Epithelial cell of prostate (primary cell): Measurements from ENCODE around the gene FOLR3.
A peak's percentile ranks its signal among the peaks of the same experiment; 100 is the strongest.
"Not testable (repeated sequence)": the region's sequence is repeated elsewhere in the genome, so short reads cannot be mapped to it uniquely, and the experiment has no call there.

ENCODE experiments used
- DNase-seq: peaks from one replicate; pipeline ENCODE4 v3.0.0-alpha.2; 2011; ENCODE audit warnings: low read depth, low spot score
- H3K27ac ChIP-seq: fragments of 450-650 bp; 2 replicates; pipeline ENCODE4 v1.5.1; 2017; ENCODE audit warnings: mild to moderate bottlenecking

FOLR3 gene

DNA sequence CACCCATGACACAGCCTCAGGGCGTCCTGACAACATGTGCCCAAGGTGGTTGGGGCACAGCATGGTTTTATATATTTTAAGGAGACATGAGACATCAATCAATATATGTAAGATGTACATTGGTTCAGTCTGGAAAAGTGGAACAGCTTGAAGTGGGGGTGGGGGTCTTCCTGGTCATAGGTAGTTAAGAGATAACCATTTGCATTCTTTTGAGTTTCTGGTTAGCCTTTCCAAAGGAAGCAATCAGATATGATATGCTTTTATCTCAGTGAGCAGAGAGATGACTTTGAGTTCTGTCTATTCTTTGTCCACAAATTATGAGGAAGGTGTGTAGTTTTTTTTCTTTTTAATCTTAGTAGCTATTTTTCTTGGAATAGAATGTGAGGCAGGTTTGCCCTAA, 12.9 kb upstream of the FOLR3 start:
- no peak for DNase-seq
- no peak overlapping the region for H3K27ac ChIP-seq

DNA sequence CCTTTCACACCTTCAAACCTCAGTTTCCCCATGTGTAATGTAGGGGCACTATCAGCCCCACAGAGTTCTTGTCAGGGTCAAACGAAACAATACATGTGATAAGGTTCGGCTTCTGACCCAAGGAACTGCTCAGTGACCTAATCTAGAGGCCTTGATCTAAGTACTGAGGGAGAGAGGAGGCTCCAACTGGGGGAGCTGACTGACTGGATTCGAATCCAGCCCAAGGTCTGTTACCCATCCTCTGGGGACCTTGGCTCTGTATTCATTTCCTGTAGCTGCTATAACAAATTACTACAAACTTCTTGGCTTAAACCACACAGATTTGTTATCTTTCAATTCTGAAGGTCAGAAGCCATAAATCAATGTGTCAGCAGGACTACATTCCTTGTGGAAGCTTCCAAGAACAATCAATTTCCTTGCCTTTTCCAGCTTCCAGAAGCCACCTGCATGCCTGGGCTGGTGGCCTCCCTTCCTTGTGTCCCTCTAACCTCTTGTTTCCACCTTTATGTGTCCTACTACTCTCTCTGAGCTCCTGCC, 12.3 kb upstream of the FOLR3 start:
- H3K27ac ChIP-seq: no peak overlapping the region
- no peak for DNase-seq

DNA sequence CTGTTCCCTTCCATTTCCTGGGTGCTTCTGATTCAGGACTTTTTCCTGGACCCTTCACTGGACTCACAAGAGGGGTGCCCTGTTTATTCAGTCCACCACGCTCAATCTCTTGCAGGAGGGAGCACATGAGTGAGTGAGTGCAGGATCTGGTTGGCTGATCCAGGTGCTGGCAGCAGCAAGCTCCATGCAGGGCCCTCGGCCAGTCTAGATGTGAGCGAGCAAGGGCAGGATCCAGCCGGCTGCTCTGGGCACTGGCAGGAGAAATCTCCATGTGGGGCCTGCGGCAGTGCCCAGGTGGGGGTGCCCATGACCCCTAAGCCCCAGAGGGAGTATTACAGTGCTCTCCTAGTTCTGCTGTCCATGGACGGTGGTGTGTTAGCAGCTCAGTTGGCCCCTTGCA, 11.5 kb upstream of the FOLR3 start:
- no peak for DNase-seq
- no peak overlapping the region for H3K27ac ChIP-seq

DNA sequence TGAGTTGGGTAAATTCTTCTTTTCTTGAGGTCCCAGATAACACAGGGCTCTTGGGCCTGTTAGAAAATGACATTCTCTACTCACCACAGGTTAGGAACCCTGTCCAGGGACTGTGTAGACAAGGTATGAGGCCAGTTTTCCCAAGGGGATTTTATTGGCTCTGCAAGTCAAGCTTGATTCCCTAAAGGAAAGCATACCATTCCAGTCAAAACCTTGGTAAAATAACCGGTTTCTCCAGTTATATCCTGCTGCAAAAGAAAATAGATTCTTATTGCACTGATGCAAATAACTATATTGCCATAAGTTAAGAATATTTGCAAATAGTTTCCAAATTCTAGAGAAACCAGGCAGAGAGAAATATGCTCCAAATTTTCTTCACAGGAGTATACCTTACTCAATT, 9.6 kb upstream of the FOLR3 start:
- no peak overlapping the region for H3K27ac ChIP-seq
- DNase-seq: no peak

DNA sequence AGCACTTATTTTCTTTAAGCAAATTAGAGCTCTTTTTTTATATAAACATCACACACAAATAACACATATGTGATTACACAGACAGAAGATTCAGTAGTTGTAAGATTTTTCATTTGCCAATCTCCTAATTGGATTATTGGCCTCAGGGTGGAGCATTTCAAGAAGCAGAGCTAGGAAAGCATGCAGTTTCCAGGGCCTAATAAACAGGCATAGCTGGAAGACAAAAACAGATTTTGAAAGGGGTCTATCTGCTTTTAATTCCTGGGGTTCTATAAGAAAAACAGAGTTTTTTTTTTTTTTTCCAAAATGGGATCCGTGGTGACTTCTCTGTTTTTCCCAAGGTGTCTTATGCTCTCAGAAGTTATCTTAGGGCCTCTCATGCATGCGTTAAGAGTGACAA, 7.6 kb upstream of the FOLR3 start:
- no peak for DNase-seq
- H3K27ac ChIP-seq: no peak overlapping the region

DNA sequence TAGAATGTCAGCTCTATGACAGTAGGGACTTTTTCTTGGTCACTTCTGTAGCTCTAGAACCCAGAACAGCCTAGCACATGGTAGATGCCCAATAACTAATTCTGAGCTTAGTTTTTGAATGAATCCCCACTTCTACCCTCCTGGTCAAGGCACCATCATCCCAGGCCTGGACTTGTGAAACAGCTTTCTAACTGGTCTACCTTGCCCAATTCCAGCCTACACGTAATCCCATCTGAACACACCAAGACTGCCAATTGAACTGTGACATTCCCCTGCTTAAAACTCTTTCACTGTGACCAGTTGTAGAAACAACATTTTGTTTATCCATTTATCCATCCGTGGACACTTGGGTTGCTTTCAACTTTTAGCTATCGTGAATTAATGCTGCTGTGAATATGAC, 6.1 kb upstream of the FOLR3 start:
- no peak for DNase-seq
- no peak overlapping the region for H3K27ac ChIP-seq

DNA sequence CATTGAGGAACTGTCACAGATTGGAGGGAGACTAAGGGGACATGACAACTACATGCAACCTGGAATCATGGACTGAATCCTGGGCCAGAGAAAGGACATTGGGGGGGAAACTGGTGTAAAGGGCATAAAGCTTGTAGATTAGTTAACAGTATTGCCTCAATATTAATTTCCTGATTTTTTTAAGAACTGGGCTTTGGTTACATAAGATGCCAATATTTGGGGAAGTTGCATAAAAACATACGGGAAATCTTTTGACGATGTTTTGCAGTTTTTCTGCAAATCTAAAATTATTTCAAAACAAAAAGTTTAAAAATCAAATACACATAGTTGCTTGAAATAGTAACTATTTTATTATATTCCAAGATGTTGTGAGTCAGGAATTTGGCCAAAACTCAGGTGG, 2.9 kb upstream of the FOLR3 start:
- DNase-seq: no peak
- H3K27ac ChIP-seq: no peak overlapping the region

DNA sequence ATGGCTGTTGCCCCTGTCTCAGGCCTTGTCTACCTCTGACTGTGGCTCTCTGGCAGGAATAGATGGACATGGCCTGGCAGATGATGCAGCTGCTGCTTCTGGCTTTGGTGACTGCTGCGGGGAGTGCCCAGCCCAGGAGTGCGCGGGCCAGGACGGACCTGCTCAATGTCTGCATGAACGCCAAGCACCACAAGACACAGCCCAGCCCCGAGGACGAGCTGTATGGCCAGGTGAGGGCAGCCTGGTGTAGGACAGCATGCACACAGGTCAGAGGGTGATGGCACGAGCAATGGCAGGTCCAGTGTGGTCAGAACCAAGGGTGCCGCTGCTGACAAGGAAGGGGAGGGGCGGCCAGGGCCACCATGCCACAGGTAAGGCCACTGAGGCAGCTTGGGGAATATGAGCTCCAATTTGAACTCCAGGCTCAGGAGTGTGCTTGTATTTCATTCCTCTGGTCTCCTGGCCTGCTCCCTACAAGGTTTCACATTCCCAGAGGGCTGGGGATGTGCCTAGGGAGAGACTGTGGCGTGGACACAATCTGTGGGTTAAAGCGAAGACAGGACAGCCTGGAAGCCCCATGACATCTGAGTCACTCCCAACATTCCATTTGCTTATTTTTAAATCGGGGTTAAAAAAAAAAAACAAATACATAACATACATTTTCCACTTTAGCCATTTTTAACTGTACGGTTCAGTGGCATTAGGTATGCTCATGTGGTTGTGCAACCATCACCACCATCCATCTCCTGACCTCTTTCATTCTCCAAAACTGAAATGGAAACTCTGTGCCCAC, 562 bp downstream of the FOLR3 start:
- peak overlapping the region; percentile 45 for H3K27ac ChIP-seq

DNA sequence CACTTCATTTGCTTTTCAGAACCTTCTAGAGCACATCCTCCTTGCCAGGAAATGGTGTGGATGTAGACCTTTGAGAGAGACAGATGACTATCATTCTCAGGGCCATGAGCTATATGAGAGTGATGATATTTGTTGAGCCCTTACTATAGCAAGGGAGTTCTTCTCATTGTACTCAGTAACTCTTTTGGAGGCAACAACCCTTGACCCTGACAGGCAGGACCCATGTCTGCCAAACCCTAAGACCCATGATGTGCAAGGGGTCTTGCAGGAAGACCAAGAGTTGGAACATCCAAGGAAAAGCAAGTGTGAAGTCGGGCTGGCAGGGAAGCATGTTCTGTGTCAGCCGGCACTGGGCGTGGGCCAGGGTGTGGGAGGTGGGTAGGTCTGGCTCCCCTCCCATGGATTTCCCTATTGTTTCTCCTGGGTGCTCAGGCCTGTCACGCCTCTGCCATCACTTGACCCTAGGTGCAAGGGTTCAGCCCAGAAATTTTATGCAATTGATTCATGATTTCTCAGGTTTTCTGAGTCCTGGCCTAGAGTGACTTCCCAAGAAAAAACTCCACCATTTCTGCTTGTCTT, 1.2 kb downstream of the FOLR3 start:
- no peak for DNase-seq
- H3K27ac ChIP-seq: peak overlapping the region; percentile 45

More for the DNA sequence above, 562 bp downstream of the FOLR3 start:
- DNase-seq: no peak

DNA sequence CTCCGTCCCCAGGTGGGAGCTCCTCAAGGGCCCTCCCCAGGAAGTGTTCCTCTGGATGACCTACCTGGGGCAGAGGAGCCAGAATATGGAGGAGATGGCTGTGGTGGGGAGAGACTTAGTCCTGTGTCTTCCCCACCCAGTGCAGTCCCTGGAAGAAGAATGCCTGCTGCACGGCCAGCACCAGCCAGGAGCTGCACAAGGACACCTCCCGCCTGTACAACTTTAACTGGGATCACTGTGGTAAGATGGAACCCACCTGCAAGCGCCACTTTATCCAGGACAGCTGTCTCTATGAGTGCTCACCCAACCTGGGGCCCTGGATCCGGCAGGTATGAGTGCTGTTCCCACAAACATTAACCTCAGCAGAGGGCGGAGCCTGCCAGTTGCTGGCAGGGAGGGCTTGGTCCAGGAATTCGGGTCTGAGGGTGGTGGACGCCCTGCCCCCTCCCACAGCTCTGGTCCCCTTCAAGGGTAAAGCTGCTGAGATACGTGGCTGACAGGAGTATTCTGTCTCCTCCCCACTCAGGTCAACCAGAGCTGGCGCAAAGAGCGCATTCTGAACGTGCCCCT, 3.4 kb downstream of the FOLR3 start:
- DNase-seq: no peak
- peak overlapping the region; percentile 98 for H3K27ac ChIP-seq

DNA sequence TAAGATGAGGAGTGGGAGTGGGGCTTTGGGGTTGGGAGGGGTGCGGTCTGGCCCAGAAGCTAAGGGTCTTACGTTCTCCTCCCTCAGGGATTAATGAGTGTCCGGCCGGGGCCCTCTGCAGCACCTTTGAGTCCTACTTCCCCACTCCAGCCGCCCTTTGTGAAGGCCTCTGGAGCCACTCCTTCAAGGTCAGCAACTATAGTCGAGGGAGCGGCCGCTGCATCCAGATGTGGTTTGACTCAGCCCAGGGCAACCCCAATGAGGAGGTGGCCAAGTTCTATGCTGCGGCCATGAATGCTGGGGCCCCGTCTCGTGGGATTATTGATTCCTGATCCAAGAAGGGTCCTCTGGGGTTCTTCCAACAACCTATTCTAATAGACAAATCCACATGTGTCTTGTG, 4.0 kb downstream of the FOLR3 start:
- no peak for DNase-seq
- H3K27ac ChIP-seq: peak overlapping the region; percentile 98

DNA sequence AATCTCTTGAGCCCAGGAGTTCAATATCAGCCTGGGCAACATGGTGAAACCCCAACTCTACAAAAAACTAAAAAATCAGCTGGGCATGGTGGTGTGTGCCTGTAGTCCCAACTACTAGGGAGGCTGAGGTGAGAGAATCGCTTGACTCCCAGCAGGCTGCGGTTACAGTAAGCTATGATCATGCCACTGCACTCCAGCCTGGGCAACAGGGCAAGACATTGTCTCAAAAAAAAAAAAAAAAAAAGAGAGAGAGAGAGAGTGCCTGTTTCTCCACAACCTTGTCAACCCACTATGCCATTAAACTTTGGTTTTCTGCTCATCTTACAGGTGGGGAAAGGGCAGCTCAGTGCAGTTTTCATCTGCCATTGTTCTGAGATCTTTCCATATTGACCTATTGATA, 5.1 kb downstream of the FOLR3 start:
- no peak for DNase-seq
- peak overlapping the region; percentile 98 for H3K27ac ChIP-seq

DNA sequence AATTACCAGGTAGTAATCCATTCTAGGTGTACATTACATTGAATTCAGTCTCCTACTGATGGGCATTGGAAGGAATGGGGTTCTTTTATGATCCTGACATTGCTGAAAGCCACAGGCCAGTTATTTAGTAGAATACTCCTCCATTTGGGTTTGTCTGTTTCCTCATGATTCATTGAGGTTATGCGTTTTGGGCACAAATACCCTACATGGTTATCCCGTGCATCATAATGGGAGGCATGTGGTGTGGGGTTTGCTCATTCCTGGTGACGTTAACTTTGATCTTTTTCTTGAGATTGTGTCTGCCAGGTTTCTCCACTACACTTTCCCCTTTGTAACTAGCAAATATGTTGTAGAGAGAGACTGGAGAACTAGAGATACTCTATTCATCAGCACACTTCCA, 5.5 kb downstream of the FOLR3 start:
- peak; percentile 65 for DNase-seq
- peak overlapping the region; percentile 98 for H3K27ac ChIP-seq

DNA sequence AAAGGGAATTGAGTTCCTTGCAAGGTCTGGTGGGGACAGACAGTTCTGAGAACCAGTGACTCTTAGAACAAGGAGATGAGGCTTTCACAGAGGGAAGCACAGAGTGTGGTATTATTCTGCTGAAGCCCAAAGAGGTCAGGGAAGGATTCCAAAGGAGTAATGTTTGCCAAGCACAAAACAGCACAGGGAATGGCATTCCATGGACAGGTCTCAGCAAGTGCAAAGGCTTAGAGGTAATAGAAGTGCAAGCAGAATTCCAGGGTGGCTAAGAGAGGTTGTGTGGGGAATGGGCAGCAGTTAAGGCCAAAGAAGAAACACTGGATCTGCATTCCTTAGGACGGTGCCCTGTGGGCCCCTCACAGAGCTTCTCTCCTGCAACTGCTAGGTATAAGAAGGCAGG, 6.6 kb downstream of the FOLR3 start:
- H3K27ac ChIP-seq: peak overlapping the region; percentile 98
- DNase-seq: peak; percentile 34

DNA sequence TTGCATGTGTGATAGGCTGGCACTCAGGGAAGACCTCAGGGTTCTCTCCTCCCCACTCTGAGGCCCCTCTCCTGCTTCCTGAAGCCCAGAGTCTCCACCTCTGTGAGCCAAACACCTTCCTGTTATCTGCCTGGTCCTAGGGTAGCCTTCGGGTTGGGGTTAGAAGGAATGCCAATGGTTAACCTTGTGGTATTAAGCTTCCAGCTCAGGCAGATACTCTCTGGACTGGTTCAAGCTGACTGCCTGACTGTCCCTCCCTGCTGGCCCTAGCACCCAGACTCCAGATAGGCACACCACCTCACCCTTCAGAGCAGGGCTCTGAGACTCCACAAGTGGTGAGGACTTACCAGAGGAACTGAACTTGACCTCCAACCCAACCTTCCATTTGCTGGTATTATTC, 7.0 kb downstream of the FOLR3 start:
- H3K27ac ChIP-seq: peak overlapping the region; percentile 98
- DNase-seq: not testable (repeated sequence)

DNA sequence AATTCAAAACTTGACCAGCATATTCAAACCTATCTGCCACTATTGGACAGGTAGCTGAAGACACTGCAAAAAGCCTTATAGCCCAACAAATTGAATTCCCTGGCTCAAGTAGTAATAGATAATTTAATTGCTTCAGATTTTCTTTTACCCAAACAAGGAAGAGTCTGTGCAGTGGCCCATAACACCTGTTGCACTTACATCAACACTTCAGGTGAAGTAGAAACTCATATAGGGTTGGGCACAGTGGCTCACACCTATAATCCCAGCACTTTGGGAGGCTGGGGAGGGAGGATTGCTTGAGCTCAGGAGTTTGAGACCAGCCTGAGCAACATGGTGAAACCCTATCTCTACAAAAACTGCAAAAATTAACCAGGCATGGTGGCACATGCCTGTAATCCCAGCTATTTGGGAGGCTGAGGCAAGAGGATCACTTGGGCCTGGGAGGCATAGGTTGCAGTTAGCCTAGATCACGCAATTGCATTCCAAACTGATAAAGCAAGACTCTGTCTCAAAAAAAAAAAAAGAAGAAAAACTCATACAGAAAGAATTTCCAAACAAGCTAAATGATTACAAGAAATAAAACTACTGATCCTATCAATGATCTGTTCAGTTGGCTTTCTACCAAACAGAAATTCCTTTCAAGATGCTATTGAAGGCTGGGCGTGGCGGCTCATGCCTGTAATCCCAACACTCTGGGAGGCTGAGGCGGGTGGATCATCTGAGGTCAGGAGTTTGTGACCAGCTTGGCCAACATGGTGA, 9.5 kb downstream of the FOLR3 start:
- peak; percentile 56 for DNase-seq
- peak overlapping the region; percentile 98 for H3K27ac ChIP-seq

DNA sequence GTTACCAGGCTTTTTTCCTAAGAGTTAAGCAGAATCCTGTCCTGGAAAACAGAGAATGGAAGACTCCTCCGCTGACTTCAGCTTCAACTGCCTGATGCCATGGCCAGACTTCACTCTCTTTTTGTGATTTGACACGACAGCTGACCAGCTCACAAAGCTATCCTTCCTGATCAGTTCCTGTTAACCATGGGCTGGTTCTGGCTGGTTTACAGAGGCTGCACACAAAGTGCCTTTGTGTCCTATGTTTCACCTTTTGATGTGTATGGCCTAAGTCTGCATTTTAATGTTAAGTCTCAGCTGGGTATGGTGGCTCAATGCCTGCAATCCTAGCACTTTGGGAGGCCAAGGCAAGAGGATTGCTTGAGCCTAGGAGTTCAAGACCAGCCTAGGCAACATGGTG, 11.1 kb downstream of the FOLR3 start:
- DNase-seq: no peak
- H3K27ac ChIP-seq: peak overlapping the region; percentile 98

DNA sequence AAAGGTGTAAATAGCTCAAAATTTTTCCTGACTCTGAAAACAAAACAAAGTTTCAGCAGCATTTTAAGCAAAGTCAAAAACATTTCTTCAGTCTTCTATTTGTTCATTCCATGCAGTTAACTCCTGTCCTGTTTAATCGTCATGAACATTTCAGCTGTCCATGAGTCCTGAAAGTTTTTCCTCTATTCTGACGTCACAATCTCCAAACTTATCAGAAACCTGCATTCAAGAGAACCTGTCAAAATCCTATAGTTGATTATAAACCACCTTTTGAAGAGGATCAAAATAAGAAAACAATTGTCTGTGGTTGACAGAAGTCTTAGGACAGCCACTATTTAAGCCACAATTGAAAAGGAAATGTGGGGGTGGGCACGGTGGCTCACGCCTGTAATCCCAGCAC, 15.4 kb downstream of the FOLR3 start:
- no peak for DNase-seq

DNA sequence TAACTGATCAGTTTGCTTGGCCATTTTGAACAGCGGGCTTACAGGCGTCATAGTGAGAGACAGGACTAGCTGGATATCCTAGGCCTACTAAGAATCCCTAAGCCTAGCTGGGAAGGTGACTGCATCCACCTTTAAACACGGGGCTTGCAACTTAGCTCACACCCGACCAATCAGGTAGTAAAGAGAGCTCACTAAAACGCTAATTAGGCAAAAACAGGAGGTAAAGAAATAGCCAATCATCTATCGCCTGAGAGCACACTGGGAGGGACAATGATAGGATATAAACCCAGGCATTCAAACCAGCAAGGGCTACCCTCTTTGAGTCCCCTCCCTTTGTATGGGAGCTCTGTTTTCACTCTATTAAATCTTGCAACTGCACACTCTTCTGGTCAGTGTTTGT, 18.3 kb downstream of the FOLR3 start:
- DNase-seq, H3K27ac ChIP-seq: not testable (repeated sequence)

More for the DNA sequence above, 15.4 kb downstream of the FOLR3 start:
- H3K27ac ChIP-seq: peak overlapping the region; percentile 54

DNA sequence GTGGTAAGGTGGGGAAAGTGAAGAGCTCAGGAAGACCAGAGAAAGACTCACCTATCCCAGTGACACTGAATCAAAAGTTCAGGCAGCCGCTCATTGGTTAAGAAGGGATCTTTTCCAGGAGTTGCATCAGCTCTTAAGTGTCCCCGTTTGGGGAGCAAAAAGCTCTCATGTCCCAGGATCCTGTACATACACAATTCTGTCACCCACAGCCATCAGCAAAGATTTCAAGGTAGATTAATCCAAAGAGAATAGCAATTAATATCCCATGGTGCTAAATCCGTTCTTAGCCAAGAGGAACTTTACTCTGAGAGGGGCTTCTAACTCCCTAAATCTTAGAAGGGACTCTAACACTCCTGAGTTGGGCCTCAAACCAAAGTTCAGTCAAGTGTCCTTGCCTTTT, 19.3 kb downstream of the FOLR3 start:
- H3K27ac ChIP-seq: no peak overlapping the region
- no peak for DNase-seq

DNA sequence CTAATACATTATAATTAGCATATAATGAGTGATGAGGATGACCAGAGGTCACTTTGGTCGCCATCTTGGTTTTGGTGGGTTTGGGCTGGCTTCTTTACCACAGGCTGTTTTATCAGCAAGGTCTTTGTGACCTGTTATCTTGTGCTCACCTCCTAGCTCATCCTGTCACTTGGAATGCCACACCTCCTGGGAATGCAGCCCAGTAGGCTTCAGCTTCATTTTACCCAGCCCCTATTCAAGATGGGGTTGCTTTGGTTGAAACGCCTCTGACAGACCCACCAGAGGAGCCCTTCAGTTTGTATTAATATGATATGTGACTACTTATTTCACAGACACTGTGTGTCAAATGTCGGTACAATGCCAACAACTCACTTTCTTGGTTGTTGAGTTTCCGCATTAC, 20.2 kb downstream of the FOLR3 start:
- H3K27ac ChIP-seq: no peak overlapping the region
- no peak for DNase-seq
